GM18867 (cell line): ENCODE data around the gene PRDM15.

Experiments used
- ATAC-seq: cut with Tn5 transposase; IDR thresholded peaks from one replicate; pipeline ENCODE4 v1.9.1; 2021; ENCODE audit warnings: mild to moderate bottlenecking, moderate library complexity; ENCODE audit not compliant: unreplicated experiment

PRDM15 gene

GRCh38 chr21:41812679-41813078 lies 66.5 kb downstream of the PRDM15 start:
- ATAC-seq, result no peak

DNA sequence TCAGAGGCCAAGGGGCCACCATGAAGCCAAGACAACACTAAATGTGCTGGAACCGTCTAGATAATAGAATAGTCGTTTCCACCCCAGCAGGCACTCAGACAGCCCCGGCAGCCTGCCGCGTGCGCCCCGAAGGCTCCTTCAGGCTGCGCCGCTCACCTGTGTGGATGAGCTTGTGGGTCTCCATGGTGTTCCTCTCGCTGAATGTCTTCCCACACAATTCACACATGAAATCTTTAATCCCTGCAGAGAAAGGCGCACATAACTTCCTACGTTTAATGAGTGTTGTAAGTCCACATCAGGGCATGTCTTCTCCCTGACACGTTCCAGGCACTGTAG lies 68.6 kb downstream of the PRDM15 start:
- ATAC-seq, result no peak

GRCh38 chr21:41809891-41810596 lies 69.1 kb downstream of the PRDM15 start:
- ATAC-seq, result no peak

- no peak for ATAC-seq
These were observed 70.3 kb downstream of the PRDM15 start for GRCh38 chr21:41808846-41809245.

DNA sequence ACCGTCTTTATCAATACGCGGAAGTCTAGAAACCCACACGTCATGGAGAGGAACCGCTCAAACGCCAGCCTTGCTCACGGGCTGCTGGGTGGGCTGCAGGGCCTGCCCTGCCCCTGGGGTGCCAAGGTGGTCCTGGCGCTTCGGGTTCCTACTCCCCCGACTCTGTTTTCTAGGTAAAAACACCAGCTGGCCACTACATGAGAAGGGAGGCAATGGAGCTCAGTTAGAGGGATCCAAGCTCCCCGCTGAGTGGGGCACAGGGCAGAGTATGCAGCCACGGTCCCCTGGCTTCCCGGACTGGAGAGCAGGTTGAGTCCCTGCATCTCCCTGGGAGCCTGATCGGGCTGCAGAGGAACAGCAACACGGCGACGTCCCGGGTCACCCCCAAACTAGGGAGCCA lies 71.0 kb downstream of the PRDM15 start:
- no peak for ATAC-seq

GRCh38 chr21:41806773-41807172 lies 72.4 kb downstream of the PRDM15 start:
- no peak for ATAC-seq

DNA sequence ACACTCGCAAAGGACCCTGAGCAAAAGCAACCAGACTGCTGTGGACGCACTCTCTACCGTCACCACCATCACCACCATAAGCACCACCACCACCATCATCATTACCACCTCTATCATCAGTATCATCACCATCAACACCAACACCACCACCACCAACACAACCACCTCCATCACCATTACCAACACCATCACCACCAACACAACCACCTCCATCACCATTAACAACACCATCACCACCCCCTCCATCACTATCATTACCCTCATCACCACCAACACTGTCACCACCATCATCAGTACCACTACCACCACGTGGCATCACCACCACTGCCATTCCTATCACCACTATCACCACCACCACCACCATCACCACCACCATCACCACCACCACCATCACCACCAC lies 73.5 kb downstream of the PRDM15 start:
- no peak for ATAC-seq

- no peak for ATAC-seq
These were observed 74.1 kb downstream of the PRDM15 start for GRCh38 chr21:41805038-41805437.

DNA sequence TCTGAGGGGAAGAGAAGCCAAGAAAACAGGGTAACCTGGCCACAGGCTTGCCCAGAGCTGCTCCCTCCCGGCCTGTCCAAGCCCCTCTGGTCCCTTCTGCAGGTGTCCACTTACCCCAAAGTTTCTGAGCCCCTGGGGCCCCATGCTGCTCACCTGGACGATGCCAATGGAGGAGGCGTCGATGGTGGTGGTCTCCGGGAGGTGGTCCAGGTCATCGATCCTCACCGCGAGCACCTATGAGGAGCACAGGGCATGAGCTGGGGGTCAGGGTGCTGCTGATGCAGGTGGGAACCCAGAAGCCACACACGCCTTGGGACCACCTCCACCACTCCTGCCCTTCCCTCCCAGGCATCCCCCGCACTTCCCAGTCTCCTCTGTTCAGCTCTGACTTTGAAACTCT lies 74.8 kb downstream of the PRDM15 start:
- ATAC-seq, result no peak

GRCh38 chr21:41803316-41803715 lies 75.8 kb downstream of the PRDM15 start:
- no peak for ATAC-seq

DNA sequence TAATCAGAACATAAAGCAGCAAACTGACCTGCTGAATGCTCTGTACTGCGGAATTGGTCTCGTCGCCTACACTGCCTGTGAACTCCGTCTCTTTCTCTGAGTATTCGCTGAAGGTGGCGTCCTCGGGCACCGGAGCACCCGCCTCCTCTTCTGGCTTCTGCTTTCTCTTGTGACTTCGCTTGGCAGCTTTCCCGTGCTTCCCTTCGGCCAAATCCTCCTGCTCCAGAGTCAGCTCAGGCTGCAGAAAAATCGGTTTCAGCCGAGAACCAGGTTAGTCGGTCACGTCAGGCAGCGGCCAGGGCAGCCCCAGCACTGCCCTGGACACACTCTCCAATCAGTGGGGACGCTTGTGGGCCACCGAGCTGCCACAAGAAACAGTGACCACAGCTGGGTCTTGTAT lies 76.5 kb downstream of the PRDM15 start:
- no peak for ATAC-seq

DNA sequence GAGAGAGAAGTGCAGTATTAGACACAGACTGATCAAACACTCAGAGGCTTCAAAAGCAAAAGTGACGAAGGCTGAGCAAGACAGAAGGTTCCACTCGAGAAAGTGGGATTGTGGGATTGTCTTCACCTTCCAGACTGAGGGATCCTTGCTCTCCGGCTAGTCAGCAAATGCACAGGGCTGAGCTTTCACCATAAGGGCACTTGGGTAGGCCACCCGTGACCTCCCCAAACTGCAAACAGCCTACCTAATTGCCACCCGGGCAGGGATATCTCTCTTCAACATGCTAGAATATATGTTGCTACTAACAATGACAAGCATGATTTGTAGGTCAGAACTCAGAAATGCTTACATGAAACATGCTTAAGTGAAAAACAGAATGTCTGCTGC lies 77.0 kb downstream of the PRDM15 start:
- no peak for ATAC-seq

DNA sequence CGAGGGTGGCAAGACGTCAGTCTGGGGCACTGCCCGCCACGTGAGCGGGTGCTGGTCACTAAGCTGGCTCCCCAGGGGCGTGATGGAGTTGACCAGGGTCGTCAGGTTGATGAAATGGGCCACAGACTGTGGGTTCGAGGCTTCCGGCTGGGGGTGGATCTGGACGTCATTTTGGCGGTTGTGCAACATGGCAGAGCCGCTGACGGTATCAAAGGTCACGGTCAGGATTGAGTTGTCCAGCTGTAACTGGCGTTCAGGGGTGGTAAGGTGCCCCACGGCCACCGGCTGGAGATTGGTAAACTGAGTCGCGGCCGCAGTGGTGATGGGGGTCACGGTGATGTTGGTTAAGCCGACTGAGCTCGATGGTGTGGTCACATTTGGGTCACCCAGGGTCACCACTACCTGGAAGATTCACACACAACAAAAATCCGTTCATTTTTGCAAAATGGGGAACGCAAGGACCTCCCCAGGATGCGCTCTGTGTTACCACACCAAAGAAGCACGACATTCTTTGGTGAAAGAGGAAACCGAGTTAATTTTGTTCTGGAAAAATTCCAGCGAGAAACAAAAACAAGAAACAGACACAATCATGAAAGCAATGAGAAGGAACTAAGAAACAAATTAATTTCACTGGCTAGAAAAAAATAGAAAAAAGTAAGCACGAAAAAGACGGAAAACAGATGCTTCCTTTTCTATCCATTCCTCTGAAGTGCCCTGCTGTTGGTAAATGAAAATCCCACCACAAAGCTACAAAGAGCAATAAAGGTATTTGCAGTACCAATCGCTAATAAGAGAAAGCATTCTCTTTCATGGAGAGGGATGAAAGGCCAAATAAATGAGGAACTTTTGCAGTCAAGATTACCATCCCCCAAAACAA lies 77.6 kb downstream of the PRDM15 start:
- no peak for ATAC-seq

GRCh38 chr21:41800425-41801320 lies 78.5 kb downstream of the PRDM15 start:
- ATAC-seq, result no peak

DNA sequence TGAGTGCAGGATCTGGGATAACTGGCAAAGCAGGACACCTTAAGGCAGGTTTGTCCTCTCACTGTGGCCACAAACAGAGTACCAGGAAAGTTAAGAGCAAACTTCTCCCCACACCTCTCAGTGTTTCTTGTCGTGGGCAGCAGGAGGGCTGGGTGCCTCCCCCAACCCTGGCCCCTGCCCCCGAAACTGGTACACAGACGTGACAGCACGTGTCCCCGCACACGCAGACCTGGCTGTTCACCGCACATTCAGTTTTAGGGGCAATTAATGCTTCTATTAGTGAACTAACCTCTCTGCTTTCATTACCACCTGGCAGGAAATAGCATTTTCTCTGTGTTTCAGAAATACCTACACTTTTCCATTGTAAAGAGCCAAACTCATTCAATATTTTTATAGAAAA lies 79.4 kb downstream of the PRDM15 start:
- no peak for ATAC-seq

- no peak for ATAC-seq
These were observed 80.8 kb downstream of the PRDM15 start for GRCh38 chr21:41798326-41798725.

DNA sequence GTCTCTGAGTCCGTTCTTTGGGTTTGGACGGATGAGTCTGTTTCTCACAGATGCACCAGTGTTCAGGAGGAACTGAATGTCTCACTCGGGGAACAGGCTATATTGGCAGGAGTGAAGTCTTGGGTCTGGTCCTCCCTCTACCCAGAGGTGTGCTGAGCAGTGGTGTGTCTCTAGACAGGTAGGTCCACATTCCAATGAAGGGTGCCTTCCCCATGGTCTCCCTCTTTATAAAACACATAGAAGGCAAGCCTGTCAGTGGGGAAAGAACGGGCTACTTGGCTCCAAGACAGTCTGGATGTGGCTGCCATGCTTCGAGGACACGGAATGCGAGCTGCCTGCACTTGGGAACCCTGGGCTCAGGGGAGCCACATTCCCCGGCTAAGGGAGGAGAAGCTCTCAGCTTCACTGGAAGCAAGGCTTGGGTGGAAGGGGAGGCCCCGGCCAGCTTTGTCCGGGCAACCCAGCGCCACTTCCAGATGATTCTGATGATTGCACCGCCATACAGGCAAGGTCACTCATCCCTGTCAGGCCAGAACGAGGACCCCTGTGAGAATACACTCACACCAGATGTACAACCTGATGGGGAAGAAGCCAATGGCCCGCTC lies 82.6 kb downstream of the PRDM15 start:
- no peak for ATAC-seq

- ATAC-seq, result no peak
These were observed 83.4 kb downstream of the PRDM15 start for GRCh38 chr21:41795726-41796125.

- no peak for ATAC-seq
These were observed 84.5 kb downstream of the PRDM15 start for GRCh38 chr21:41794600-41794999.

DNA sequence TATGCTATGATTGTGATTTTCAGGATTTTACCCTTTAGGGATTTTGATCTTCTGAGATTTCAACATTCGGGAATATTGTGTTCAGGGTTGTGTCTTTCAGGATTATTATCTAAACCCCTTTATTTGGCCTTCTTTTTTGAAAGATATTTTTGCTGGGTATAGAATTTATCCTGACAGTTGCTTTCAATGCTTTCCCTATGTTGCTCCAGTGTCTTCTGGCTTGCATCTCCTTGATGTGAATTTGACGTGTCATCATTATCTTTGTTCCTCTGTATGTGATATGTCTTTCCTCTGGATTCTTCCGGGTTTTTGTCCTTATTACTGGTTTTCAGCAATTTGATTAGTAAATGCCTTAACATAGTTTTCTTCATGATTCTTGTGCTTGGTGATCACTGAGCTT lies 86.4 kb downstream of the PRDM15 start:
- no peak for ATAC-seq

DNA sequence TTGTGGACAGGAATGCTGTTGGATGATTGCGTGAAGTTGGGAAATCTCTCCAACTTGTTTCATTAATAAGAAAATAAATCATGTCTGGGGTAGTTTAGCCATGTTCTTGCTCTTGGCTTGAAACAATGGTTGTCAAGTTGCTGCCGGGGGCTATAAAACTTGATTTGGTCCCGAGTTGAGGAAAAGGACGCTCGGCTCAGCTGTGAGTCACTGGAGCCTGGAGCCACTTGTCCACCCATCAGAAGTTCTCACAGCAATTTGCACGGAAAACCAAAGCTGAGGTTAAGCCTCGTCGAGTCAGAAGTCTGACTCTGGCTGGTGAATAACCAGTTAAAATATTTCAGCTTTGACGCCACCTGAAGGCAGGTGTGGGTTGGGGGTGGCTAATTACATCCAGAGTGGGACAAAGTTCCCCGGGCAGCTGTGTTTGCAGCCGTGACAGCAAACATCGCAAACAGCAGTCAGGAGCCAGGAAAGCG lies 92.6 kb downstream of the PRDM15 start:
- no peak for ATAC-seq
